NCI-H82 (cell line): Measurements from ENCODE around the gene ANGPTL5.
A peak's percentile ranks its signal among the peaks of the same experiment; 100 is the strongest.
"Not testable (repeated sequence)": the region's sequence is repeated elsewhere in the genome, so short reads cannot be mapped to it uniquely, and the experiment has no call there.

ENCODE experiments used
- DNase-seq: peaks from one replicate; lab custom pipeline; 2025; lab: John Stamatoyannopoulos, UW

The ANGPTL5 gene

DNA sequence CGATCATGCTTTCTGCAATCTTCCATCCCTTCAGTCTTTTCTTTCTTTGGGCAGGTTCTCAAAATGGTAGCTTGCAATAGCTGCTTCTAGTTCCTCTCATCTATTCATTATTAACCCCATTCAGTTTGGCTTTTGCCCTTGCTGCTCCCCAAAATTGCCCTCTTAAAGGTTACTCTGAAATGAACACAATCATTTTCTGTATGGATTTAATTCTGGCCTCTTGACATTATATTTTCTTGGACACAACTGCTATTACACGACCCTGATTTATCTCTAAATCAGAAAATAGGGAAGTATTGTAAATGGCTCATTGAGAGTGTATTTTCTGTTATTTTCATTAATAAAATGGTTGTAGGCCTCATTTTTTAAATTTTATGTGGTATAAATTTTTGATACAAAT, at the start of gene ANGPTL5:
TSS of gene ANGPTL5 (minus strand) at position 101 of the 400 bp plus-strand sequence. CDS start 8,613 bp downstream, outside the sequence.
- no peak for DNase-seq

DNA sequence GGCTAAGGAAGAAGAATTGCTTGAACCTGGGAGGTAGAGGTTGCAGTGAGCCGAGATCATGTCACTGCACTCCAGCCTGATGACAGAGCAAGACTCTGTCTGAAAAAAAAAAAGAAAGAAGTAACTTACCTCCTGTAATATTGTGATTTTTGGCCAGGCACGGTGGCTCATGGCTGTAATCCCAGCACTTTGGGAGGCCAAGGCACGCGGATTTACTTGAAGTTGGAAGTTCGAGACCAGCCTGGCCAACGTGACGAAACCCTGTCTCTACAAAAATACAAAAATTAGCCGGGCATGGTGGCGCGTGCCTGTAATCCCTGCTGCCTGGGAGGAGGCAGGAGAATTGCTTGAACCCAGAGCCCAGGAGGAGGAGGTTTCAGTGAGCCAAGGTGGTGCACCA, 47.9 kb upstream of the ANGPTL5 start:
- not testable (repeated sequence) for DNase-seq

DNA sequence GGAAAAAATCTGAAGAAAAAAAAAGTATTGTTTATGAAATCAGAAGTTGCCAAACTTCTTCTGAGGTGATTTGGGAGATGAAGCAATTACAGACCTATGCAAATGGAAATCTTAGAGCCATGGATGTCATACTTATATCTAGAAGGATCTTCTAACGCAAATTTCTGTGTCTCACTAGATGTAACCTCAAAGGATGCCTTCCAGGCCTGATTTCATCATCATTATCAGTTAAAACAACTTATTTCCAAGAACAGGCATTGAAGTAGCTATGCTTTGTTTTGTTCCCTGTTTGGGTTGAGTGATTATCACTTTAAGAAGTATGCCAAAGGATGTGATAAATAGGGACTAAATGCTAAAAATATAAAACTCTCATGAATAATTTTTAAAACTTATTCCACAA, 43.9 kb upstream of the ANGPTL5 start:
- no peak for DNase-seq

DNA sequence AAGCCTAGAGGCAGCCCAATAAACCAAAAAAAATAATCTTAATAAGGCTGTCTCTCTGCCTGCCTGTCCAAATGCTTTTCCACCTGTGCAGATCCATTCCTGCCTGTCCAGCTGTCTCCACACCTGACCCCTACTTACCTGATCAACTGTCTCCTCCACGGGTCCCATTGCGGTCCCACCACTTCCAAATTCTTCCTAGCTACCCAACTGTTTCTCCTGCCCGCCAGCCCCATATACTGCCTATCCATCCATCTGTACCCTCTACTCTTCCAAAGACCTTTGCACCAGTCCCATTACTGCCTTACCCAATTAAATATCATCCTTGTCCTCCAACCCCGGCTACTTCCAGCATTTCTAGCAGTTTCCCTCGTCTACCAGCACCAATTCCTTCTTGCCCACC, 39.4 kb upstream of the ANGPTL5 start:
- DNase-seq: no peak

DNA sequence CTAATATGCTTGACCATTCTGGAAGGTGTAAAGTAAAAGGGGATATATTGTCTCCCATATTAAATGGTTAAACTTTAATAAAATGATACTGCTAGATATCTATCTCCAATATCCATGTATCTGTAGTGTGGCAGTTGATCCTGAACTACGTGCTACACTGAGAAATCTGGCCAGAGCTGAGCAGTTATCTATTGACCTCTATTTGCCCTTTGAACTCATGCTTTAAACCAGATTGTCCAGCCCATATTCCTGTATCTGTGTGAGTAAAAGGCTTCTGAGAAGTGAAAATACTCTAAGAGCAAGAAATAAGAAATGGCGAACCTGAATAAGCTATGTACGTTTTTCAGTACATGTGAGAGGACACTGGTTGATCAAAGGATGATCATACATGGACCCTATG, 39.0 kb upstream of the ANGPTL5 start:
- DNase-seq: no peak

DNA sequence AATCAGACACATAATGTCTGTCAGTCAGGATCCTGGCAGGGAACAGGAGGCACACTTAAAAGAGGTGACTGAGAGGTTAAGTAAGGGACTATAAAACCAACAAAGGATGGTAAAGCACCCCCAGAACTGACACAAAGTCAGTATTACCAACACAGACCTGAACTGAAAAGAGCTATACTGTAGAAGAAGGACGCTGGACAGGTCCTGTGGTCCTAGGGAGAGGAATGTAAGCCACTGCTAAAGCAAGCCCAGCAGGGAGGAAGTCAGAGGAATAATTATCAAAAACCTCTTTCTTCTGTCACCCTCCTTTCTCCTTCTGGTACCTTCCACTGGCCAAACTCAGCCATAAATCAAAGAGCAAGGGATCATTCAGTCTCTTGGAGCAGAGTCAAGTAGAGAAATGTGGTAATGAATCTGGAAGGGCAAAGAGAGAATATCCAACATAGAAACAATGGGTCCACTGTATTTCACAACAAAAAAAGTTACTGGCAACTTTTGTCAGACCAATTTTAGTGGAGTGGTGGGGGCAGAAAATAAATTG, 33.4 kb upstream of the ANGPTL5 start:
- DNase-seq: no peak

DNA sequence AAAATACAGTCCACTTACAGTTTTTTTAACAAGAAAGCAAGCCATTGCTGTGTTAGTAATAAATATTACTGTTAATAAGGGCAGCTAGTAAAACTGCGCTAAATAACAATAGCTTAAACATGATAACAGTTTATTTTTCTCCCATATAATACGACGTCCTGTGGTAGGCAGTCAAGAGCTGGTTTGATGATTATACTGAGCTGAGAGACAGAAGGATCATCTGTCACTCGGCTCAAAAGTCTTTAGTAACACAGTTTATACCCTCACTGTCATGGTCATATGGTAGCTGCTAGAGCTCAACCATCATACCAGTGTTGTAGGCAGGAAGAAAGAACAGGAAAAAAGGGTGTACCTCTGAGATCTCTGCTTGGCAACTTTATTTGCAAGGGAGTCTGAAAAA, 29.1 kb upstream of the ANGPTL5 start:
- peak; percentile 2 for DNase-seq

DNA sequence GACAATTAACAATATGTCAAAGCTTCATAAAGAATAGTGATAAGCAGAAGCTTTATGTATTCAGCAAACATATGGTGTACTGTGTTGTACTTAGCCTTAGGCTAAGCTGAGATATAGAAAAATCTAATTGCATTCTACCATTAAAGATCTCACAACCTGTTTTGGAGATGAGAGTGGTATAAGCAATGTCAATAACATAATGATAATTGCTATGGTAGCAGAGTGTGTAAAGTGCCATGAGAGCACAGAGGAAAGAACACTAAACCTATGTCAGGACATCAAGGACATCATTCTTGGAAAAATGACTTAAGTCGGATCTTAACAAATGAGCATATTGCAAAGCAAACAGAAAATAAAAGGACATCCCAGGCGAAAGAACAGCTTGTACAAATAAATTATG, 28.6 kb upstream of the ANGPTL5 start:
- no peak for DNase-seq

DNA sequence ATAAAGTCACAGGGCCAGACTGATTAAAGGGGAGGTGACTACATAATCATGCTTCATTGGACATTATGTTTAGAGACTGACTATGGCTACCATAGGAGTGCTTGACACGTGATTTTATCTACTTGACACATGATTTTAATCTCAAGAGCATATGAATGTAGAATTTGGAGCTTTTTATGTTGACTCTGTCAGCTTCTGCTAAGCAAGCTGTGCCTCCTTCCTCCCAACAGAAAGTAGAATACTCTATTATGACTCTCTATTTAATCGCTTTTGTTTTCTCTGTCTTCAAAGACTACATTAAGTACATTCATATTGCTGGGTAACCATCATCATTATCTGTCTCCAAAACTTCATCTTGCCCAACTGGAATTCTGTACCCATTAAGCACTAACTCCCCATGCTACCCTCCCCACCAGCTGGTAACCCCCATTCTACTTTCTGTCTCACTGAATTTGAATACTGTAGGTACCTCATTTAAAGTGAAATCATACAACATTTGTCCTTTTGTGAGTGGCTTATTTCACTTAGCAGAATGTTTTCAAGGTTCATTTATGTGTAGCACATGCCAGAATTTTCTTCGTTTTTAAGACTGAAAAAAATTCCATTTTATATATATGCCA, 24.7 kb upstream of the ANGPTL5 start:
- no peak for DNase-seq

DNA sequence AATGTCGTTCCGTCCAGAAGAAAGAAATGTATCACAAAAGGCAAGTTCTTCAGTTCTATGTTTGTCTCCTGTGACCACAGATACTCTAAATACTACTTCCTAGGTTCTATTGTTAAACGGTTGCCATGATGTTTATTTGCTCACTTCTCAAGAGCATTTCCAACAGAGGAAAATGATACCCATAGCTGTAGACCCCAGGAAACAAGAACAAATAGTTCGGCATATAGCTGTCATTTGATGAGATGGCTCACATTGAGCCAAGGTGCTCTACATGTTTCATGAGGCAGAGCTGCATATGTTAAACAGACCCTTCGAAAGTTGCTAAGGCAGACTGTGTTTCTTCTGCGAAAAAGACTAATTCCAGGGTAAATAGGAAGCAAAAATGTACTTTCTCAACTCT, 15.4 kb upstream of the ANGPTL5 start:
- no peak for DNase-seq

DNA sequence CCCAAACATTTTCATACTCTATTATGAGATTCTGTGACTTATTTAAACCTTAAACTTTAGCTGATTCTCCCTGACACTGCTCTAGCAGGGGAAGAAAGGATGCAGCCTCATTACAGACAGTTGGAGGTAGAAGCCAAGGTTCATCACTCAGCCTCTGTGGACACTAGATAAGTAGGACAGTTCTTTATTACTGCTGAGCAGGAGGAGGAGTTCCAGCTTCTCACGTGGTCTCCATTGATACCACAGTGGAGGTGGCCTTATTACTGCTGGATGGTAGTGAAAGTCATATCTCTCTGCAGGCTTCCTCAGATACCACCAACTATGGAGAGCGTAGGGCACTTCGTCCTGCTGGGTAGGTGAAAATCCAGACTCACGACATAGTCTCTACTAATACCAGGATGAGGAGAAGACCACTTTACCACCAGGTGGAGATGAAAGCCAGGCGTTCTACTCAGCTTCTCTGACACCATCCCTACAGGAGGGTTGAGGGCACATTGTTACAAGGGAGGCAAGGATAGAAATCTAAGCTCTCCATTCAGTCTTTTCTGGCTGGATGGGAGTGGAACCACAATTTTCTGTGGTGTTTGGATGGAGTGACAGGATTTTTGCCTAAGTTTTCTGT, 13.1 kb upstream of the ANGPTL5 start:
- DNase-seq: no peak

DNA sequence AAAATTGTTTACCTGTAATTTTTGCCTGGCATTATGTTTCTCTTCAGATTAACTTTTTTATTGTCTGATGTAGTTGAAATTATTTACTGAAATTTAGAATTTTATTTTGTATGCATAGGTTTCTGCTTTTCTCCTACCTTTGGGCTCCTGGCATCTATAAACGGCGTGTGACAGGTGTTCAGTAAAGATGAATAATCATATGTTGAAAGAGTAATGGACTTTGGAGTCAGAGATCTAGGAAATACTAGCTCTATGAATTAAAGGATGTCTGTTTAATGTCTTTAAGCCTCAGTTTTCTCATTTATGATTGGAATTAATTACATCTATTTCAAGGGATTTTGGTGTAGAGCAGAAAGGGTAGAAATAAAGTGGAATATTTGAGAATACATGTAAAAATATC, 7.2 kb upstream of the ANGPTL5 start:
- DNase-seq: no peak

DNA sequence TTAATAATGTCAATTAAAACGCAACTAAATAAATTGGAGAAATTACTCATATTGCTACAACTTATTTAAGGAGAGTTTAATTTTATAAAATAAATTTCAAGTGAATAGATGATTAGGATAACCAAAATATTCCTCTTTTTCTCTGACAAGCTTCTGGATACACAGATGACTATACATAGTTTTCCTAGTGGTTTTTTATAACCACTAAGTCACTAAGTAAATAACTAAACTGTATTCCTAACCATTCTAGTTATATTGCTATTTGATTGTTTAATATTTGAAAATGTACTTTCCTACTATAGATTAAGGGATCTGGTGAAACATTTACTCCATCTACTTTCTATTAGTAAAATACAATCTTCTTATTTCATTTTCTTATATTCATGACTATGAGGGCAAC, 4.7 kb upstream of the ANGPTL5 start:
- no peak for DNase-seq

DNA sequence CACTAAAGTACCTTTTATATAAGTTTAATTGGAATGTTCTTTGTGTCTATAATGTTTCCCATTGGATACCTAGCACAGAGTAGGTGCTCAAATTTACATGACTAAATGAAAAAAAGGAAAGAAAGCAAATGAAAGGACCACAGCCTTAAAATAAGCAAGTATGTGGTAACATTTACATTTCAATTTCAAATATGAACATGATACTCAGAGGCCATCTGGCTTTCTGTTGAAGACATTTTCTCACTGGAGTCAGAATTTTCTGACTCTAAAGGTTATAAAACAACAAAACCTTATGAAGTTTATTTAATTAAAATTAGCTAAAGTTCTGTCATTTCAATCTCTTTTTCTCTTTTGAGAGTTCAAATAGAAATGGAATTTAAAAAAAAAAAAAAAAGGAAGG, 904 bp upstream of the ANGPTL5 start:
- no peak for DNase-seq

DNA sequence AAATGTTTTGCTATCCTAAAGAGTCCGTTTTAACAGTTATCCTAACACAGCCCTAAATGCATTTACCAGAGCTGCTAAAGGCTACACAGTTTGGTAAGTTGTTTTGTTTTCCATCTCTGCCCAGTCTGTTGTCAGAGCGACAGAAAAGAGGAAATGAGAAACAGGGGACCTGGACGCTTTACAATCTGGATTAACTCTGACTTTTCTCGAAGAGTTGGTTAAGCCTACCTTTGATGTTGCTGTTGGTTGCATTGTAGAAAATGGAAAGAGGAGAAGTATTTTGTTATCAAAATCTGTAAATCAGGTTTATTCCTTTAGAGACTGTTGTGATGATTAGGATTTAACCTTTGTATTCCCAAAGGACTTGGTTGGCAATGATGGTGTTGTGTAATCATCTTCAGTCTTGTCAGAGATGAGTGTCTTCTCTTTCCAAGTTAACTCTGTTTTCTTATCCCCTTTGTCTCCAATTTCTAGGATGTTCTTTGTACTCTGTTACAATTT, 481 bp downstream of the ANGPTL5 start:
- DNase-seq: peak; percentile 27

DNA sequence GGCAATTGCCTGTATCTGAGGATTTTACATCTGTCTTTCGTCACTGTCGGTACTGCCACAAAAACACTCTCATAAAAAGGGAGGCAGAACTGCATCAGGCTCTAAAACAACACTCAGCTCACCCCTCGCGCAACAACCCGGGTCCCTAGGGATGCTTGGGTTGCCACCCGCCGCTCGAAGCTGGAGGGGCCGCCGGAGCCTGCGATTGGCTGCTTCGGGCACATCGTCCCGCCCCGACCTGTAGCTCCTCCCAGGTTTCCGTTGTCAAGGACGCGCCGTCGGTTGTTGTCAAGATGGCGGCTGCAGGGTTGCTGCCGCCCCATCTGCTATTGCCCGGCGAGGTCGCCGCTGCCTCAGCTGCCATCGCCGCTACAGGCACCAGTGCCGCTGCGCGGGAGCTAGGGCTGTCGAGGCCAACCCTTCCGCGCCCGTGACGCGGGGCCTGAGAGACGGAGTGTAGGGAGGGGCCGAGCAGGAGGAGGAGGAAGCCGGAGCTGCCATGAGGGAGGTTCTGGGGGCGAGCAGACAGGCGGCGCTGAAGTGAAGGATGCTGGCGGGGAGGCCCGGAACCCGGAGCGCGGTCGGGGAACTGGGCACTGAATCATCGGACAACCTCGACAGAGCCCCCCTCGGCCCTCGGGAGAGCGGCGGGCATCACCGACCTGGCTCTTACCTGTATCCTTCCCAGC, 1.4 kb downstream of the ANGPTL5 start, which contains the start of gene CEP126:
TSS of gene CEP126 (plus strand) at position 273 of the 689 bp plus-strand sequence. CDS start at position 548, 275 bp downstream.
- DNase-seq: peak; percentile 94

DNA sequence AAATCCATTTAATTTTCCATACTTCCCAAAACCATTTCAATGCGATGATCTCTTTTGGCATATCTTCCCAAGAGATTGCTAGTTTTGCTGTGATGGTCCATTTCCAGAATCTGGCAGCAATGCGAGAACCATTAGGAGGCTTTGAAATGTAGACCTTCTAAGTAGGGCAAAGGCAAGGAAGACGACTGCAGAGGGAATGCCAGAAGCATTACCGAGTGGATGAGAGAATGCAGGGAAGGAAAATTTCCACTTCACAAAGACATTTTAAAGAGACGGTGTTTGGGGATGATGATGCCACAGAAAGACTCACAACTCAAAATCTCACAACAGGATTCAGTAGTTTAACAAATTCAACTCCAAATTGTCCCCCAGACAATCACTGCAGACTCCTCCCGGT, 2.0 kb downstream of the ANGPTL5 start:
- DNase-seq: no peak

DNA sequence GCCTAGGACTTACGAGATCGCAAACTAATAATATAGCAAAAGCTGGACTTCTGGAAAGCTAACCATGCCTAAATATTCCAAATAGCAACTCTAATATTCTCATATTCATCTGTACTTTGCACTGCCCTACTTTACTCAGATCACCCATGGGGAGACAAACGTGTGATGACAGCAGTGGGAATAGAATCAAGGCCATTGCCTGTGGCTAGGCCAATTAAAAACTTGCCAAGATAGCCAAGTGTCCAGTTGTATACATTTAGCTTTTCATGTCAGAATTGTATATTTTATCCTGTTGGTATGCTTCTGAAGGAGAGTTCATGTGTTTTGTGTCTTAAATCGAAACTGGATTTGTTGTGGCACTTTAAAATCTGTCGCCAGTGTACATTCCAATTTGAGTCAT, 2.7 kb downstream of the ANGPTL5 start:
- DNase-seq: no peak

DNA sequence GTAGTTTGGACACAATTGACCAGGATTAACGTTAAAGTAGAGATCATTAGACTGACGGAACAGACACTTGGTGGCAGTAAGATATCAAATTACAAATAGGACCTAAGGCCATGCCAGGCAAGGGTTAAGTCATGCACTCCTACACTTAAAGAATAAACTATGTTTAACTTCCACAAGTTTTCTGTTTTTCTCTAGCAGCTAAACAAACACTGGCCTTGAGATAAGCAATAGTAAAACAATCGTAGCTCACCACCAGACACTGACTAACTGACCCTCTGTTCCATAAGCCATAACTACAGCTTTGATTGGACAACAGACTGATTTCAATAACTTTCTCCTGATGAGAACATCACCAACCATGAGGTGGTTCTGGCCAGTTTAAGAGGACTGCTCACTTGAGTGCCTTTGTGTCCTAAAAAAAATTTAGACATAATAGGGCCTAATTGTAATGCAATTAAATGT, 3.5 kb downstream of the ANGPTL5 start:
- no peak for DNase-seq

DNA sequence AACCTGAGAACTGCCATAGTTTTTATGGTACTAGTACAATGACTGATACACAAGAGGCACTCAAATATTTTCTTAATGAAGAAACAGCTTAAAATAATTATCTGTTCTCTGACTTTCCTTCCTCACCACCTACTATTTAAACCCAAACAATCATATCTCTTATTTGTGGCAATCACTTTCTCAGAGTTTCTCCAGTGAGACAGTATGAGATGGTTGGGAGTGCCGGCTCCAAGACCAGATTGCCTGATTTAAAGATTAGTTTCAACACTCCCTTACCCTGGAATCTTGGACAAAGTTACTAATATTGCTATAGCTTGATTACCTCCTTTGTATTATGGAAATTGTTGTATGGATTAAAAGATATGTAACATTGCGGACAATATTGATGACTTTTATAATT, 7.2 kb downstream of the ANGPTL5 start:
- no peak for DNase-seq

DNA sequence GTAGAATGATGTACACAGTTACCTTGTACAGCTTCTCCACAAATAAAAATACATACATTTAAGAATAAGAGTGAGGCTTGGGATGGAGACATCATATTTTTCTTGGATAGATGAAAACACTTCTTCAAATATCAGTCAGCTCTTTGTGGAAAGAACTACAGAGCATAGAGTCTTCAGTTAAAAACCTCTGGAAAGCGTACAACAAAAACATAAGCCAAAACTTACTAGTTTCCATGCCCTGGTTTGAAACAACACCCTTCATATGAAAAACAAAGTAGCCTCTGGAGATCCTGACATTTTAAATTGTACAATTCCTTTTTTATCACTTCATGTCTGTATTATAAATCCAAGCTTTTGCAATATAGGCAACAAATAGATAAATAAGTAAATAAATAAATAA, 8.5 kb downstream of the ANGPTL5 start:
- DNase-seq: no peak

DNA sequence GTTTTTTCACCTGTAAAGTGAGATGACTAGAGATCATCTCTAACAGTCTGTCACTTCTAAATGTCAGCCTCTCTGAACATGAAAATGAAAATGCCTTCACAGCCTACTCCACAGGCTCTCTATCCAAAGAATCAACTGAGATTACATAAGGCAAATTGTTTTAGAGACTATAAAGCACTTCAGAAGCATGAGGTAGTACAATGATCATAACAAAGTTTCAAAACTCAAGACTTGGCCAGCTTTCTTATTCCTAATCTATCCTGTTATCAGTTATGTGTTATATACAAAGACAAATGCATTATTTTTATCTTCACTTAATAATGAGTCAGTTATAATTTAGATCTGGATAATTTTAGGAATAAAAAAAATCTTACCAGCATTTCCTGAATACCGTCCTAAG, 21.8 kb downstream of the ANGPTL5 start:
- DNase-seq: no peak

DNA sequence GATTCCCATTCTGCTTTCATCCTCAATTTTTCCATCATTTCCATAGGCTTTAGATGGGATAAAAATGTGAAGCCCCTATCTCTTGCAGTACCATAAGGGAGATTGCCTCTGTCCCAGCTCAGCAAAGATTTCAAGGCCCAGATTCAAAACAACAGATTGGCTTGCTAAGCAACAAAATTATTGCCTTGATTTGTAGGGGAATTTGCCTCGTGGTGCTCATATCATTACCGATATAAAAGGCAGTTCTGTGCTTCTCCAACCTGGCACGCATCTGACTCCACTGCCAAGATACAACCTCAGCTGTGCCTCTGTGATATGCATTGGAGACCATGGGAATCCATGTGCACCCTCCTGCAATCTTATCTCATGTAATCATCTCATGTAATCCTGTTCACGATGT, 26.6 kb downstream of the ANGPTL5 start:
- DNase-seq: no peak
